Type B pancreatic cell (in vitro differentiated cells): ENCODE data around the gene LILRB2. TPM values are rescaled to one million over a fixed set of nuclear protein-coding genes. Genes with fewer than 3 reads are reported as not detected.
"Not testable (repeated sequence)": the region's sequence is repeated elsewhere in the genome, so short reads cannot be mapped to it uniquely, and the experiment has no call there.

Experiments used
- DNase-seq: peaks from one replicate; pipeline ENCODE4 v3.0.0; 2021; ENCODE audit warnings: mixed read lengths; ENCODE audit not compliant: unreplicated experiment; ENCODE audit errors: extremely low spot score
- H3K27ac Mint-ChIP-seq: 2 replicates; pipeline ENCODE4 v1.8.0; 2021; ENCODE audit warnings: mild to moderate bottlenecking, mixed read lengths
- H3K27me3 Mint-ChIP-seq: 2 replicates; pipeline ENCODE4 v1.8.0; 2021; ENCODE audit warnings: mixed read lengths
- H3K36me3 Mint-ChIP-seq: 2 replicates; pipeline ENCODE4 v1.8.0; 2021; ENCODE audit warnings: mixed read lengths
- H3K4me1 Mint-ChIP-seq: one replicate; pipeline ENCODE4 v1.8.0; 2021; ENCODE audit warnings: mixed read lengths; ENCODE audit not compliant: unreplicated experiment
- H3K4me3 Mint-ChIP-seq: 2 replicates; pipeline ENCODE4 v1.8.0; 2021; ENCODE audit warnings: mild to moderate bottlenecking, mixed read lengths
- H3K9me3 Mint-ChIP-seq: 2 replicates; pipeline ENCODE4 v1.8.0; 2021; ENCODE audit warnings: mixed read lengths
- long read RNA-seq: library from polyadenylated mRNA; unstranded; transcript quantifications from one replicate; pipeline ENCODE4 v2.0.0, GENCODE V29; 2020
- total RNA-seq: library from RNA; stranded (reverse); gene quantifications from 2 replicates; pipeline ENCODE4 v1.2.1, GENCODE V29; 2021; ENCODE audit warnings: low replicate concordance
- TF ChIP-seq, protein P1 (sequence below): fragments of 200-600 bp; sonication (generic); conservative IDR thresholded peaks from 2 replicates; pipeline ENCODE4 v1.5.0; 2021; ENCODE audit warnings: antibody characterized with exemption, mild to moderate bottlenecking

LILRB2 gene
- not detected in 2 replicates for total RNA-seq
- long read RNA-seq: 0 reads

- no peaks in the 10 kb centered on the region for H3K4me1 Mint-ChIP-seq
- H3K27me3 Mint-ChIP-seq: peaks cover 46% of the 10 kb centered on the region
Observed at GRCh38 chr19:54281007-54281728, at the start of gene LILRB2. Gene LILRB2, minus strand, starts transcription at chr19:54281110. Its CDS starts 614 bp downstream, at chr19:54280496.

GRCh38 chr19:54329476-54330165 is 48.7 kb upstream of the LILRB2 start:
- Mint-ChIP-seq H3K9me3 (no peaks in the 10 kb centered on the region), H3K4me3 (no peak overlapping the region), H3K36me3 (no peaks in the 10 kb centered on the region), H3K27ac (no peak overlapping the region), H3K4me1 (no peaks in the 10 kb centered on the region), H3K27me3 (peaks cover 15% of the 10 kb centered on the region)
- TF ChIP-seq, protein P1, sequence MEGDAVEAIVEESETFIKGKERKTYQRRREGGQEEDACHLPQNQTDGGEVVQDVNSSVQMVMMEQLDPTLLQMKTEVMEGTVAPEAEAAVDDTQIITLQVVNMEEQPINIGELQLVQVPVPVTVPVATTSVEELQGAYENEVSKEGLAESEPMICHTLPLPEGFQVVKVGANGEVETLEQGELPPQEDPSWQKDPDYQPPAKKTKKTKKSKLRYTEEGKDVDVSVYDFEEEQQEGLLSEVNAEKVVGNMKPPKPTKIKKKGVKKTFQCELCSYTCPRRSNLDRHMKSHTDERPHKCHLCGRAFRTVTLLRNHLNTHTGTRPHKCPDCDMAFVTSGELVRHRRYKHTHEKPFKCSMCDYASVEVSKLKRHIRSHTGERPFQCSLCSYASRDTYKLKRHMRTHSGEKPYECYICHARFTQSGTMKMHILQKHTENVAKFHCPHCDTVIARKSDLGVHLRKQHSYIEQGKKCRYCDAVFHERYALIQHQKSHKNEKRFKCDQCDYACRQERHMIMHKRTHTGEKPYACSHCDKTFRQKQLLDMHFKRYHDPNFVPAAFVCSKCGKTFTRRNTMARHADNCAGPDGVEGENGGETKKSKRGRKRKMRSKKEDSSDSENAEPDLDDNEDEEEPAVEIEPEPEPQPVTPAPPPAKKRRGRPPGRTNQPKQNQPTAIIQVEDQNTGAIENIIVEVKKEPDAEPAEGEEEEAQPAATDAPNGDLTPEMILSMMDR: no peak
- no peak for DNase-seq

More at GRCh38 chr19:54281007-54281728, at the start of gene LILRB2:
- TF ChIP-seq, protein P1: no peak
- Mint-ChIP-seq H3K27ac (no peak within 1 kb of the TSS), H3K4me3 (no peak within 1 kb of the TSS), H3K36me3 (no peaks in the 10 kb centered on the region), H3K9me3 (no peaks in the 10 kb centered on the region)
- DNase-seq: peak; percentile 45

DNA sequence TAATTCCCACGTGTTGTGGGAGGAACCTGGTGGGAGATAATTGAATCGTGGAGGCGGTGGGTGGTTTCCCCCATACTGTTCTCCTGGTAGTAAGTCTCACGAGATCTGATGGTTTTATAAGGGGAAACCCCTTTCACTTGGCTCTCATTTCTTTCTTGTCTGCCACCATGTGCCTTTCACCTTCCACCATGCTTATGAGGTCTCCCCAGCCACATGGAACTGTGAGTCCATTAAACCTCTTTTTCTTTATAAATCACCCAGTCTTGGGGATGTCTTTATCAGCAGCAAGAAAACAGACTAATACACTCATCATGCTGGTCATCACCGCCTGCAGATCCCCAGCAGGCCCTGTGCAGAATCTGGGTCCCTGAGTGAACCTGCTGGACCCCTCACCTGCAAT is 47.9 kb upstream of the LILRB2 start:
- H3K36me3 Mint-ChIP-seq, DNase-seq, H3K27ac Mint-ChIP-seq, H3K4me1 Mint-ChIP-seq, H3K4me3 Mint-ChIP-seq, H3K9me3 Mint-ChIP-seq: not testable (repeated sequence)
- H3K27me3 Mint-ChIP-seq: peaks cover 16% of the 10 kb centered on the region

DNA sequence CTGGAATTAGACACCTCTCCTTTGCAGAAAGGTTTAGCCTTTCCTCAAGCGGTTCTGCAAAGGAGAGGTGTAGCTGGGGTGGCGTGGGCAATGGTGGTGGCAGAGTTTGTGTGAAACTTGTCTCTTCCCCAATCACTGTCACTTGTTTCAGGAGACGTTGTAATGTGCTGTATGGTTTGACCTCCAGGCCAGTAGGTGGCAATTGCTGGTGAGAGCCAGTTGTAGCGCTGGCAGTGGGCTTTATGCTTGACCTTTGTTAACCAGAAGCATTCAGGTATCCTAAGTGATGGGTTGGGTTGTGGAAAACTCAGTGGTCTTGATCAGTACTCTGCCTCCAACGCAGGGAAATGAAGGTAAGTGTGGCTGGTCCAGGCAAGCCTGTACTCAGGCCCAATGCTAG is 44.7 kb upstream of the LILRB2 start:
- H3K9me3 Mint-ChIP-seq: peaks cover 6% of the 10 kb centered on the region
- no peaks in the 10 kb centered on the region for H3K36me3 Mint-ChIP-seq
- H3K27me3 Mint-ChIP-seq: peaks cover 17% of the 10 kb centered on the region
- H3K4me1 Mint-ChIP-seq: no peaks in the 10 kb centered on the region
- TF ChIP-seq, protein P1: no peak
- no peak overlapping the region for H3K27ac Mint-ChIP-seq
- no peak for DNase-seq
- H3K4me3 Mint-ChIP-seq: no peak overlapping the region

GRCh38 chr19:54325194-54325621 is 44.3 kb upstream of the LILRB2 start:
- Mint-ChIP-seq H3K4me1 (no peaks in the 10 kb centered on the region), H3K27ac (no peak overlapping the region), H3K36me3 (no peaks in the 10 kb centered on the region), H3K4me3 (no peak overlapping the region), H3K27me3 (peaks cover 19% of the 10 kb centered on the region), H3K9me3 (peaks cover 6% of the 10 kb centered on the region)
- TF ChIP-seq, protein P1: peak; percentile 92
- no peak for DNase-seq

- Mint-ChIP-seq H3K36me3 (no peaks in the 10 kb centered on the region), H3K9me3 (peaks cover 6% of the 10 kb centered on the region), H3K4me1 (no peaks in the 10 kb centered on the region), H3K27me3 (peaks cover 20% of the 10 kb centered on the region), H3K4me3 (no peak overlapping the region), H3K27ac (no peak overlapping the region)
- DNase-seq: no peak
- TF ChIP-seq, protein P1: no peak
Observed at GRCh38 chr19:54324071-54324470, 43.2 kb upstream of the LILRB2 start.
